ENCODE results near the gene PCK2.

DNA sequence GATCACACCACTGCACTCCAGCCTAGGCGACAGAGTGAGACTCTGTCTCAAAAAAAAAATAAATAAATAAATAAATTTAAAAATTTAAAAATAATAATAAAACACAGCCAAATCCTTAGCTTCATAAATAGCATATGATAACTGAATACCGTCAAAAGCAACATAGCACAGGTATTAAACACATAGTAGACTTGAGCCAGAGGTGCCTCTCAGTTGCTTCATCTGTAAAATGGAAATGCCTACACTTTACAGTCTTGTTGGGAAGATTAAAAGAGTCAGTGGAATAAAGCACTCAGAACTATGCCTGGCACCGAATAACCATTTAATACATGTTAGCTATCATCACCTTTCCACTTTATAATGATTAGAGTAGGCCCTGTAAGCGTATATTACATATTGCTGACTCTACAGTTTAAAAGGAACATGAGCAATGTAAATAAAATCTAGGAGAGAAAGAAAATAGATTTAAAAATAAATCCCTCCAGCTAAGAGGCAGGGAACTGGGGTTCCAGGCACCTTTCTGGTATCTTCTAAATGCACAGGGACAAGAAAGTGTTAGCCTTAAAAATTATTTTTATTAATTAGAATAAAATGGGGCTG is 12.7 kb downstream of the PCK2 start:
- TF ChIP-seq YY1 (tag by site-specific recombination; IDR thresholded peaks at IDR 0.05) (no peak), ZNF37A (tag by site-specific recombination; IDR thresholded peaks at IDR 0.05) (no peak), ZNF747 (tag by site-specific recombination; IDR thresholded peaks at IDR 0.05) (no peak), ZNF423 (tag by site-specific recombination; IDR thresholded peaks at IDR 0.05) (no peak), BCL11A (tag by site-specific recombination; IDR thresholded peaks at IDR 0.05; ENCODE audit: low read depth) (no peak), SCRT2 (tag by site-specific recombination; IDR thresholded peaks at IDR 0.05) (no peak), PRDM1 (tag by site-specific recombination; IDR thresholded peaks at IDR 0.05) (no peak)
- TF ChIP-seq, protein P1, sequence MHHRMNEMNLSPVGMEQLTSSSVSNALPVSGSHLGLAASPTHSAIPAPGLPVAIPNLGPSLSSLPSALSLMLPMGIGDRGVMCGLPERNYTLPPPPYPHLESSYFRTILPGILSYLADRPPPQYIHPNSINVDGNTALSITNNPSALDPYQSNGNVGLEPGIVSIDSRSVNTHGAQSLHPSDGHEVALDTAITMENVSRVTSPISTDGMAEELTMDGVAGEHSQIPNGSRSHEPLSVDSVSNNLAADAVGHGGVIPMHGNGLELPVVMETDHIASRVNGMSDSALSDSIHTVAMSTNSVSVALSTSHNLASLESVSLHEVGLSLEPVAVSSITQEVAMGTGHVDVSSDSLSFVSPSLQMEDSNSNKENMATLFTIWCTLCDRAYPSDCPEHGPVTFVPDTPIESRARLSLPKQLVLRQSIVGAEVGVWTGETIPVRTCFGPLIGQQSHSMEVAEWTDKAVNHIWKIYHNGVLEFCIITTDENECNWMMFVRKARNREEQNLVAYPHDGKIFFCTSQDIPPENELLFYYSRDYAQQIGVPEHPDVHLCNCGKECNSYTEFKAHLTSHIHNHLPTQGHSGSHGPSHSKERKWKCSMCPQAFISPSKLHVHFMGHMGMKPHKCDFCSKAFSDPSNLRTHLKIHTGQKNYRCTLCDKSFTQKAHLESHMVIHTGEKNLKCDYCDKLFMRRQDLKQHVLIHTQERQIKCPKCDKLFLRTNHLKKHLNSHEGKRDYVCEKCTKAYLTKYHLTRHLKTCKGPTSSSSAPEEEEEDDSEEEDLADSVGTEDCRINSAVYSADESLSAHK (tag by site-specific recombination; IDR thresholded peaks at IDR 0.05): no peak
- TF ChIP-seq, protein P2, sequence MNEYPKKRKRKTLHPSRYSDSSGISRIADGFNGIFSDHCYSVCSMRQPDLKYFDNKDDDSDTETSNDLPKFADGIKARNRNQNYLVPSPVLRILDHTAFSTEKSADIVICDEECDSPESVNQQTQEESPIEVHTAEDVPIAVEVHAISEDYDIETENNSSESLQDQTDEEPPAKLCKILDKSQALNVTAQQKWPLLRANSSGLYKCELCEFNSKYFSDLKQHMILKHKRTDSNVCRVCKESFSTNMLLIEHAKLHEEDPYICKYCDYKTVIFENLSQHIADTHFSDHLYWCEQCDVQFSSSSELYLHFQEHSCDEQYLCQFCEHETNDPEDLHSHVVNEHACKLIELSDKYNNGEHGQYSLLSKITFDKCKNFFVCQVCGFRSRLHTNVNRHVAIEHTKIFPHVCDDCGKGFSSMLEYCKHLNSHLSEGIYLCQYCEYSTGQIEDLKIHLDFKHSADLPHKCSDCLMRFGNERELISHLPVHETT (tag by site-specific recombination; IDR thresholded peaks at IDR 0.05): no peak
- TF ChIP-seq, protein P3, sequence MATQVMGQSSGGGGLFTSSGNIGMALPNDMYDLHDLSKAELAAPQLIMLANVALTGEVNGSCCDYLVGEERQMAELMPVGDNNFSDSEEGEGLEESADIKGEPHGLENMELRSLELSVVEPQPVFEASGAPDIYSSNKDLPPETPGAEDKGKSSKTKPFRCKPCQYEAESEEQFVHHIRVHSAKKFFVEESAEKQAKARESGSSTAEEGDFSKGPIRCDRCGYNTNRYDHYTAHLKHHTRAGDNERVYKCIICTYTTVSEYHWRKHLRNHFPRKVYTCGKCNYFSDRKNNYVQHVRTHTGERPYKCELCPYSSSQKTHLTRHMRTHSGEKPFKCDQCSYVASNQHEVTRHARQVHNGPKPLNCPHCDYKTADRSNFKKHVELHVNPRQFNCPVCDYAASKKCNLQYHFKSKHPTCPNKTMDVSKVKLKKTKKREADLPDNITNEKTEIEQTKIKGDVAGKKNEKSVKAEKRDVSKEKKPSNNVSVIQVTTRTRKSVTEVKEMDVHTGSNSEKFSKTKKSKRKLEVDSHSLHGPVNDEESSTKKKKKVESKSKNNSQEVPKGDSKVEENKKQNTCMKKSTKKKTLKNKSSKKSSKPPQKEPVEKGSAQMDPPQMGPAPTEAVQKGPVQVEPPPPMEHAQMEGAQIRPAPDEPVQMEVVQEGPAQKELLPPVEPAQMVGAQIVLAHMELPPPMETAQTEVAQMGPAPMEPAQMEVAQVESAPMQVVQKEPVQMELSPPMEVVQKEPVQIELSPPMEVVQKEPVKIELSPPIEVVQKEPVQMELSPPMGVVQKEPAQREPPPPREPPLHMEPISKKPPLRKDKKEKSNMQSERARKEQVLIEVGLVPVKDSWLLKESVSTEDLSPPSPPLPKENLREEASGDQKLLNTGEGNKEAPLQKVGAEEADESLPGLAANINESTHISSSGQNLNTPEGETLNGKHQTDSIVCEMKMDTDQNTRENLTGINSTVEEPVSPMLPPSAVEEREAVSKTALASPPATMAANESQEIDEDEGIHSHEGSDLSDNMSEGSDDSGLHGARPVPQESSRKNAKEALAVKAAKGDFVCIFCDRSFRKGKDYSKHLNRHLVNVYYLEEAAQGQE (tag by site-specific recombination; IDR thresholded peaks at IDR 0.05): no peak

All from HEK293 (cell line).